IMR-90 (cell line): ENCODE data around the gene FMN1. TPM values are rescaled to one million over a fixed set of nuclear protein-coding genes. Genes with fewer than 3 reads are reported as not detected.

Source experiments
- ATAC-seq: fragments of 200-7000 bp; cut with Tn5 transposase; 2 replicates; pipeline ENCODE4 v1.9.1; 2020; ENCODE audit warnings: low read depth, mild to moderate bottlenecking, moderate library complexity
- BruUV-seq: library from RNA; stranded (reverse); fragments of 400-500 nt; replicated peaks from 2 replicates; lab custom pipeline; 2021; lab: Mats Ljungman, UMichigan
- CTCF ChIA-PET: fragments of 300-600 bp; formaldehyde crosslinking; extraction: SDS; loops from one replicate; lab custom pipeline; 2021; ENCODE audit warnings: antibody characterized with exemption; lab: Yijun Ruan, JAX
- POLR2A ChIA-PET: fragments of 300-600 bp; sonication (Branson Sonifier 250); formaldehyde crosslinking; loops from one replicate; lab custom pipeline; 2022; ENCODE audit warnings: antibody characterized with exemption; ENCODE audit not compliant: unreplicated experiment; lab: Charles Lee
- DNase-seq: peaks from one replicate; pipeline ENCODE4 v3.0.0; 2013
- H2AFZ ChIP-seq: replicated peaks from 2 replicates; pipeline ENCODE3; 2013; ENCODE audit warnings: low read length, mild to moderate bottlenecking; ENCODE audit not compliant: poor library complexity
- H2AK5ac ChIP-seq: 2 replicates; pipeline ENCODE4 v1.6.1; 2013; ENCODE audit warnings: low read depth, low read length, inconsistent platforms
- H2AK9ac ChIP-seq: replicated peaks from 2 replicates; pipeline ENCODE3; 2013; ENCODE audit warnings: mild to moderate bottlenecking, low read depth, low read length, moderate library complexity; ENCODE audit not compliant: poor library complexity
- H2BK120ac ChIP-seq: 2 replicates; pipeline ENCODE4 v1.6.1; 2013; ENCODE audit warnings: low read depth, low read length, inconsistent platforms
- H2BK15ac ChIP-seq: 3 replicates; pipeline ENCODE4 v1.6.1; 2013; ENCODE audit warnings: low read depth, low read length, inconsistent platforms
- H2BK20ac ChIP-seq: 2 replicates; pipeline ENCODE4 v1.6.1; 2013; ENCODE audit warnings: low read depth, mild to moderate bottlenecking, inconsistent platforms, low read length, moderate library complexity
- H2BK5ac ChIP-seq: 2 replicates; pipeline ENCODE4 v1.6.1; 2013; ENCODE audit warnings: mild to moderate bottlenecking, low read depth, low read length, inconsistent platforms; ENCODE audit not compliant: poor library complexity, severe bottlenecking
- H3K14ac ChIP-seq: replicated peaks from 2 replicates; pipeline ENCODE4 v1.6.1; 2013; ENCODE audit warnings: low read depth, low read length, inconsistent platforms
- H3K18ac ChIP-seq: 2 replicates; pipeline ENCODE4 v1.6.1; 2013; ENCODE audit warnings: low read depth, low read length, control low read depth
- H3K23ac ChIP-seq: 2 replicates; pipeline ENCODE4 v1.6.1; 2013; ENCODE audit warnings: low read depth, low read length, inconsistent platforms
- H3K27ac ChIP-seq: 2 replicates; pipeline ENCODE4 v1.5.1; 2013; ENCODE audit warnings: mild to moderate bottlenecking, control low read depth, low read length; ENCODE audit not compliant: insufficient read depth
- H3K27me3 ChIP-seq: 2 replicates; pipeline ENCODE4 v1.6.1; 2013; ENCODE audit warnings: low read length; ENCODE audit not compliant: control insufficient read depth, insufficient read depth
- H3K36me3 ChIP-seq: 2 replicates; pipeline ENCODE4 v1.6.1; 2013; ENCODE audit warnings: low read length, mixed read lengths; ENCODE audit not compliant: control insufficient read depth, insufficient read depth
- H3K4ac ChIP-seq: 2 replicates; pipeline ENCODE4 v1.6.1; 2013; ENCODE audit warnings: low read depth, low read length, inconsistent platforms
- H3K4me1 ChIP-seq: 2 replicates; pipeline ENCODE4 v1.6.1; 2013; ENCODE audit warnings: low read length, mixed read lengths; ENCODE audit not compliant: control insufficient read depth, insufficient read depth
- H3K4me2 ChIP-seq: 2 replicates; pipeline ENCODE4 v1.6.1; 2013; ENCODE audit warnings: low read depth, mild to moderate bottlenecking, control low read depth, low read length, moderate library complexity
- H3K4me3 ChIP-seq: 2 replicates; pipeline ENCODE4 v1.5.1; 2013; ENCODE audit warnings: low read depth, mild to moderate bottlenecking, control low read depth, low read length, moderate library complexity; ENCODE audit not compliant: insufficient read depth
- H3K56ac ChIP-seq: 2 replicates; pipeline ENCODE4 v1.6.1; 2013; ENCODE audit warnings: low read length, inconsistent platforms; ENCODE audit not compliant: insufficient read depth; ENCODE audit errors: extremely low read depth
- H3K79me1 ChIP-seq, 2 experiments: 2 replicates each; pipeline ENCODE4 v1.6.1; 2013; ENCODE audit warnings: low read length in 2 of 2, inconsistent platforms in 1 of 2, low read depth in 1 of 2
- H3K9ac ChIP-seq: 2 replicates; pipeline ENCODE4 v1.6.1; 2013; ENCODE audit warnings: low read depth, low read length, control low read depth
- H3K9me1 ChIP-seq: 2 replicates; pipeline ENCODE4 v1.6.1; 2013; ENCODE audit warnings: low read length, inconsistent platforms; ENCODE audit not compliant: insufficient read depth
- H3K9me3 ChIP-seq: 2 replicates; pipeline ENCODE4 v1.6.1; 2013; ENCODE audit warnings: low read length; ENCODE audit not compliant: control insufficient read depth, insufficient read depth
- H4K20me1 ChIP-seq: 2 replicates; pipeline ENCODE4 v1.6.1; 2013; ENCODE audit warnings: low read length, inconsistent platforms; ENCODE audit not compliant: insufficient read depth
- H4K5ac ChIP-seq: 2 replicates; pipeline ENCODE4 v1.6.1; 2013; ENCODE audit warnings: mild to moderate bottlenecking, low read depth, low read length, control low read depth
- H4K8ac ChIP-seq, 2 experiments: 2 replicates each; pipeline ENCODE4 v1.6.1; 2013; ENCODE audit warnings: low read depth in 2 of 2, low read length in 2 of 2, control low read depth in 1 of 2, inconsistent platforms in 1 of 2
- H4K91ac ChIP-seq: 2 replicates; pipeline ENCODE4 v1.6.1; 2013; ENCODE audit warnings: low read depth, low read length, inconsistent platforms; ENCODE audit not compliant: insufficient read depth
- BHLHE40 ChIP-seq: fragments of 150-350 bp; IDR thresholded peaks from 2 replicates; pipeline ENCODE4 v1.6.1; 2016; ENCODE audit warnings: mild to moderate bottlenecking, low read depth, low read length
- CHD1 ChIP-seq: IDR thresholded peaks from 2 replicates; pipeline ENCODE4 v1.6.1; 2012; ENCODE audit warnings: low read depth, low read length, improper control_type of control experiment
- POLR2A ChIP-seq: IDR thresholded peaks from 2 replicates; pipeline ENCODE4 v1.6.1; 2012; ENCODE audit warnings: mild to moderate bottlenecking, low read depth, low read length
- RAD21 ChIP-seq: IDR thresholded peaks from 2 replicates; pipeline ENCODE4 v1.6.1; 2012; ENCODE audit warnings: low read length, improper control_type of control experiment
- SMC3 ChIP-seq: fragments of 150-350 bp; IDR thresholded peaks from 2 replicates; pipeline ENCODE4 v1.6.1; 2016; ENCODE audit warnings: low read depth, mild to moderate bottlenecking, antibody characterized with exemption, low read length, moderate library complexity
- WGBS, 2 experiments: methylation state at CpG; one replicate each; pipeline versions ENCODE4 v1.1.5 to v1.1.7; 2013; ENCODE audit warnings: missing lambda C conversion rate in 2 of 2; ENCODE audit not compliant: insufficient read length in 1 of 2; ENCODE audit errors: extremely low coverage in 2 of 2; 5-methylcytosine and 5-hydroxymethylcytosine counted together
- dilution Hi-C: fragments of 300-500 bp; cut with HindIII; formaldehyde crosslinking; loops from one replicate; pipeline ENCODE4 v1.14.3; 2018; ENCODE audit warnings: low sequenced_read_pairs; ENCODE audit not compliant: unreplicated experiment
- in situ Hi-C: fragments of 300-500 bp; cut with MboI; formaldehyde crosslinking; loops from 3 replicates; pipeline ENCODE4 v1.14.3; 2019; ENCODE audit warnings: low sequenced_read_pairs, inconsistent platforms, mixed read lengths
- intact Hi-C: fragments of 100-400 bp; cut with micrococcal nuclease; formaldehyde crosslinking; loops from 2 replicates; pipeline ENCODE4 v1.10.0; 2022
- polyA plus RNA-seq, 3 experiments: library from polyadenylated mRNA; depleted of rRNA; stranded (reverse); fragments of >200 nt; gene quantifications; 2 replicates each; pipeline ENCODE4 v1.2.3, GENCODE V29; 2012; ENCODE audit warnings: low replicate concordance in 1 of 3
- total RNA-seq: library from RNA; depleted of rRNA; stranded (reverse); fragments of >200 nt; gene quantifications from 2 replicates; pipeline ENCODE4 v1.2.3, GENCODE V29; 2012
- TF ChIP-seq, protein P1 (sequence below): conservative IDR thresholded peaks from 2 replicates; pipeline ENCODE4 v1.5.1; 2012; ENCODE audit warnings: mild to moderate bottlenecking, low read depth, low read length, improper control_type of control experiment

The FMN1 gene
- total and polyA plus RNA-seq, 2 of the 4 experiments (the other 2 are of a cell fraction), result 7.3 to 17.6 TPM

DNA sequence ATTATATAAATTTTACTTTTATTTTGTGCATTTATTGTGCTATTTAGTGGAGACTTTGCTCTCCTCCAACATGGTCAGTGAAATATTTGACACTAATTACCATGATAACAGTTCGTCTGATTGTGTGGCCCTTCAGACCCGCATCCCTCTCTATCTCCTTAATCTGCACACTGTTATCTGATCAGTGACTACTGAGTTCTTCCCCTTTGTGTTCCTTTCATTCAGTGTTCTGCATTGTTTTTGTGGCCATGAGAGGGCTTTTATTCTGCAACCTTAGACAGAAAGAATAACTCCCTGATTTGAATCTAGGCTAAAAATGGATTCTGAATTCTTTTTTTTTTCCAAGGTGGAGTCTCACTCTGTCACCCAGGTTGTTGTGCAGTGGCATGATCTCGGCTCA lies 11.9 kb upstream of the FMN1 start:
- Histone ChIP-seq H2AK9ac (no peak overlapping the region), H3K9me3 (no peaks in the 10 kb centered on the region), H3K9ac (no peak overlapping the region), H3K79me1 (no peaks in the 10 kb centered on the region), H4K20me1 (no peaks in the 10 kb centered on the region), H2BK15ac (no peak overlapping the region), H4K91ac (no peak overlapping the region), H3K4me3 (no peak overlapping the region), H3K27me3 (peaks cover 7% of the 10 kb centered on the region), H3K23ac (no peak overlapping the region), H3K18ac (no peak overlapping the region), H3K27ac (no peak overlapping the region), H2BK20ac (no peak overlapping the region), H3K36me3 (no peaks in the 10 kb centered on the region), H3K4ac (no peak overlapping the region), H3K4me1 (no peaks in the 10 kb centered on the region), H4K5ac (no peak overlapping the region), H3K14ac (no peak overlapping the region), H3K9me1 (no peaks in the 10 kb centered on the region), H3K56ac (no peak overlapping the region), H2BK5ac (no peak overlapping the region), H2BK120ac (no peak overlapping the region), H4K8ac (no peak overlapping the region), H2AFZ (no peak overlapping the region), H2AK5ac (no peak overlapping the region), H3K4me2 (no peak overlapping the region)
- ATAC-seq (no peak), DNase-seq (no peak)
- CTCF ChIA-PET, result no interaction called here
- 67% methylated on average over 1 of the region's 3 CpGs; no CpG with 5 or more reads in 1 of the 2 experiments for WGBS, 2 experiments
- in situ Hi-C loops (no loop called here), dilution Hi-C loops (no loop called here), intact Hi-C loops (no loop called here)
- no TSS peak for BruUV-seq
- TF ChIP-seq BHLHE40 (no peak), POLR2A (no peak), SMC3 (no peak), RAD21 (no peak), CHD1 (no peak)
- TF ChIP-seq, protein P1, sequence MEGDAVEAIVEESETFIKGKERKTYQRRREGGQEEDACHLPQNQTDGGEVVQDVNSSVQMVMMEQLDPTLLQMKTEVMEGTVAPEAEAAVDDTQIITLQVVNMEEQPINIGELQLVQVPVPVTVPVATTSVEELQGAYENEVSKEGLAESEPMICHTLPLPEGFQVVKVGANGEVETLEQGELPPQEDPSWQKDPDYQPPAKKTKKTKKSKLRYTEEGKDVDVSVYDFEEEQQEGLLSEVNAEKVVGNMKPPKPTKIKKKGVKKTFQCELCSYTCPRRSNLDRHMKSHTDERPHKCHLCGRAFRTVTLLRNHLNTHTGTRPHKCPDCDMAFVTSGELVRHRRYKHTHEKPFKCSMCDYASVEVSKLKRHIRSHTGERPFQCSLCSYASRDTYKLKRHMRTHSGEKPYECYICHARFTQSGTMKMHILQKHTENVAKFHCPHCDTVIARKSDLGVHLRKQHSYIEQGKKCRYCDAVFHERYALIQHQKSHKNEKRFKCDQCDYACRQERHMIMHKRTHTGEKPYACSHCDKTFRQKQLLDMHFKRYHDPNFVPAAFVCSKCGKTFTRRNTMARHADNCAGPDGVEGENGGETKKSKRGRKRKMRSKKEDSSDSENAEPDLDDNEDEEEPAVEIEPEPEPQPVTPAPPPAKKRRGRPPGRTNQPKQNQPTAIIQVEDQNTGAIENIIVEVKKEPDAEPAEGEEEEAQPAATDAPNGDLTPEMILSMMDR, result no peak
- POLR2A ChIA-PET, result no interaction called here
